Parathyroid adenoma (tissue), 2 donors: Measurements from ENCODE around the gene AATF.

Source experiments
- H2AFZ ChIP-seq: fragments of 300-600 bp; sonication (generic); one replicate; pipeline ENCODE4 v1.7.0; 2017; ENCODE audit warnings: antibody characterized with exemption, mild to moderate bottlenecking
- H3K27ac ChIP-seq: fragments of 300-600 bp; sonication (generic); one replicate; pipeline ENCODE4 v1.7.0; 2017
- H3K27me3 ChIP-seq: fragments of 300-600 bp; sonication (generic); one replicate; pipeline ENCODE4 v1.7.0; 2017; ENCODE audit warnings: low read length; ENCODE audit not compliant: control insufficient read depth, insufficient read depth
- H3K36me3 ChIP-seq: fragments of 300-600 bp; sonication (generic); one replicate; pipeline ENCODE4 v1.7.0; 2017; ENCODE audit warnings: low read length; ENCODE audit not compliant: control insufficient read depth, insufficient read depth
- H3K4me1 ChIP-seq: fragments of 300-600 bp; sonication (generic); one replicate; pipeline ENCODE4 v1.7.0; 2017; ENCODE audit warnings: control low read depth
- H3K4me2 ChIP-seq: fragments of 300-600 bp; sonication (generic); one replicate; pipeline ENCODE4 v1.7.0; 2017; ENCODE audit warnings: low read length
- H3K4me3 ChIP-seq: fragments of 300-600 bp; sonication (generic); one replicate; pipeline ENCODE4 v1.7.0; 2017; ENCODE audit warnings: low read depth, low read length
- H3K79me2 ChIP-seq: fragments of 300-600 bp; sonication (generic); one replicate; pipeline ENCODE4 v1.7.0; 2017; ENCODE audit warnings: control low read depth
- H3K9ac ChIP-seq: fragments of 300-600 bp; sonication (generic); one replicate; pipeline ENCODE4 v1.7.0; 2017; ENCODE audit warnings: mild to moderate bottlenecking
- H3K9me3 ChIP-seq: fragments of 300-600 bp; sonication (generic); one replicate; pipeline ENCODE4 v1.7.0; 2017; ENCODE audit warnings: low read length; ENCODE audit not compliant: control insufficient read depth
- CTCF ChIP-seq: fragments of 300-600 bp; sonication (generic); IDR thresholded peaks from one replicate; pipeline ENCODE4 v1.7.0; 2017; ENCODE audit warnings: antibody characterized with exemption, mild to moderate bottlenecking
- donor health status: primary hyperparathyroidism.

The AATF gene

GRCh38 chr17:36999471-36999870 is 50.7 kb downstream of the AATF start:
- Histone ChIP-seq H3K79me2 (no peaks in the 10 kb centered on the region), H3K9ac (no peak overlapping the region), H2AFZ (no peak overlapping the region), H3K27ac (no peak overlapping the region), H3K9me3 (no peaks in the 10 kb centered on the region), H3K36me3 (no peaks in the 10 kb centered on the region), H3K4me2 (no peak overlapping the region), H3K4me3 (no peak overlapping the region), H3K4me1 (no peaks in the 10 kb centered on the region), H3K27me3 (no peaks in the 10 kb centered on the region)
- TF ChIP-seq CTCF = no peak

GRCh38 chr17:37016780-37017179 is 68.0 kb downstream of the AATF start:
- Histone ChIP-seq H3K27me3 (no peaks in the 10 kb centered on the region), H3K4me1 (no peaks in the 10 kb centered on the region), H3K4me2 (no peak overlapping the region), H3K4me3 (no peak overlapping the region), H3K27ac (no peak overlapping the region), H3K9ac (no peak overlapping the region), H2AFZ (no peak overlapping the region), H3K36me3 (no peaks in the 10 kb centered on the region), H3K9me3 (no peaks in the 10 kb centered on the region), H3K79me2 (no peaks in the 10 kb centered on the region)
- no peak for TF ChIP-seq CTCF

- no peaks in the 10 kb centered on the region for H3K4me1 ChIP-seq
- no peaks in the 10 kb centered on the region for H3K79me2 ChIP-seq
- no peaks in the 10 kb centered on the region for H3K36me3 ChIP-seq
- no peak overlapping the region for H2AFZ ChIP-seq
- H3K9ac ChIP-seq = no peak overlapping the region
- no peak overlapping the region for H3K27ac ChIP-seq
- no peaks in the 10 kb centered on the region for H3K27me3 ChIP-seq
- no peaks in the 10 kb centered on the region for H3K9me3 ChIP-seq
- H3K4me2 ChIP-seq = no peak overlapping the region
- no peak for TF ChIP-seq CTCF
- H3K4me3 ChIP-seq = no peak overlapping the region
Measured at GRCh38 chr17:37017404-37017803, 68.7 kb downstream of the AATF start.

GRCh38 chr17:37019117-37019740 is 70.5 kb downstream of the AATF start:
- TF ChIP-seq CTCF = no peak

GRCh38 chr17:37019741-37020129 is 71.0 kb downstream of the AATF start:
- Histone ChIP-seq H3K36me3 (no peaks in the 10 kb centered on the region), H3K4me3 (no peak overlapping the region), H2AFZ (no peak overlapping the region), H3K27me3 (no peaks in the 10 kb centered on the region), H3K9me3 (no peaks in the 10 kb centered on the region), H3K9ac (no peak overlapping the region), H3K79me2 (no peaks in the 10 kb centered on the region), H3K4me2 (no peak overlapping the region), H3K27ac (no peak overlapping the region), H3K4me1 (peaks cover 5% of the 10 kb centered on the region)
- no peak for TF ChIP-seq CTCF

More at GRCh38 chr17:37019117-37019740, 70.5 kb downstream of the AATF start:
- no peak overlapping the region for H2AFZ ChIP-seq
- H3K79me2 ChIP-seq = no peaks in the 10 kb centered on the region
- no peaks in the 10 kb centered on the region for H3K36me3 ChIP-seq
- H3K27me3 ChIP-seq = no peaks in the 10 kb centered on the region
- H3K9me3 ChIP-seq = no peaks in the 10 kb centered on the region
- no peak overlapping the region for H3K4me2 ChIP-seq
- no peak overlapping the region for H3K4me3 ChIP-seq
- H3K9ac ChIP-seq = no peak overlapping the region
- H3K4me1 ChIP-seq = peaks cover 3% of the 10 kb centered on the region
- no peak overlapping the region for H3K27ac ChIP-seq
